ENCODE results near the gene TMCC3. TPM values are rescaled to one million over a fixed set of nuclear protein-coding genes. Genes with fewer than 3 reads are reported as not detected.

TMCC3 gene
- total and polyA plus RNA-seq, 2 of the 13 experiments (the other 11 are each of a cell fraction or from before 2014, with no cell fraction given): not detected

GRCh38 chr12:94553875-94554274 lies 96.5 kb downstream of the TMCC3 start:
- Histone ChIP-seq H3K36me3 (replicated peaks in 1 of 2; ENCODE audit: control insufficient read depth in 1 of 2, insufficient read depth in 2 of 2, low read length in 2 of 2) (no peaks in the 10 kb centered on the region), H4K20me1 (ENCODE audit: insufficient read depth, low read length) (no peaks in the 10 kb centered on the region), H3K27ac (ENCODE audit: extremely low read length, insufficient read depth, low read length) (no peak overlapping the region), H3K4me3 (replicated peaks in 1 of 3; ENCODE audit: insufficient read depth in 1 of 3, low read depth in 2 of 3, low read length in 3 of 3) (no peak overlapping the region), H3K4me2 (ENCODE audit: low read depth, low read length) (no peak overlapping the region), H3K79me2 (ENCODE audit: insufficient read depth, low read length) (no peaks in the 10 kb centered on the region), H3K9ac (ENCODE audit: insufficient read depth, low read depth, low read length) (no peak overlapping the region), H2AFZ (ENCODE audit: low read length) (no peak overlapping the region), H3K27me3 (ENCODE audit: control insufficient read depth in 1 of 2, insufficient read depth in 2 of 2, low read length in 2 of 2) (0 out of 5 replicates have a peak, but pooled peaks cover 0 to 1% of the 10 kb centered on the region in 2 experiments), H3K9me3 (ENCODE audit: low read length) (no peaks in the 10 kb centered on the region), H3K4me1 (ENCODE audit: insufficient read depth, low read length) (no peaks in the 10 kb centered on the region)
- BruUV-seq (replicated peaks): no TSS peak
- 61% methylated on average over 15 of the region's 15 CpGs for WGBS (ENCODE audit: low lambda C conversion rate)
- intact Hi-C loops (cut with micrococcal nuclease; ENCODE audit: unreplicated experiment) (no loop called here), in situ Hi-C loops (cut with HindIII; ENCODE audit: extremely low pct_ligation_motif_present, low pct_unique_long_range_greater_than_20kb) (loop anchor here (10.0 kb wide), 1 partner anchor 211 kb away; no protein-coding TSS in a partner anchor)
- ChIA-PET CTCF (ENCODE audit: low intra/inter-chr PET ratio, low total read pairs) (no interaction called here), POLR2A (no interaction called here)
- no peak for TF ChIP-seq SMAD9 (CRISPR knock-in tag; IDR thresholded peaks at IDR 0.05)
- no peak for TF ChIP-seq ZNF260 (CRISPR knock-in tag; IDR thresholded peaks at IDR 0.05; ENCODE audit: borderline replicate concordance, low read depth)
- TF ChIP-seq HNF4G (IDR thresholded peaks at IDR 0.05; ENCODE audit: borderline replicate concordance, low read depth, low read length): no peak
- no peak for TF ChIP-seq HNF4G (CRISPR knock-in tag; IDR thresholded peaks at IDR 0.05; ENCODE audit: borderline replicate concordance, low read depth)
- TF ChIP-seq POLR2A (IDR thresholded peaks at IDR 0.05; ENCODE audit: insufficient read depth in 1 of 2, low read depth in 2 of 2, low read length in 2 of 2): no peak
- TF ChIP-seq ZNF136 (CRISPR knock-in tag; IDR thresholded peaks at IDR 0.05; ENCODE audit: low read depth): no peak
- no peak for TF ChIP-seq KAT2B (IDR thresholded peaks at IDR 0.05; ENCODE audit: borderline replicate concordance, low read depth, low read length)
- TF ChIP-seq MTF2 (CRISPR knock-in tag; IDR thresholded peaks at IDR 0.05; ENCODE audit: borderline replicate concordance): no peak
- TF ChIP-seq ZNF619 (CRISPR knock-in tag; IDR thresholded peaks at IDR 0.05): no peak
- TF ChIP-seq IRX3 (CRISPR knock-in tag; IDR thresholded peaks at IDR 0.05; ENCODE audit: borderline replicate concordance, low read depth): no peak
- no peak for TF ChIP-seq GLI4 (CRISPR knock-in tag; IDR thresholded peaks at IDR 0.05; ENCODE audit: borderline replicate concordance)
- no peak for TF ChIP-seq ERF (CRISPR knock-in tag; IDR thresholded peaks at IDR 0.05)
- no peak for TF ChIP-seq ZSCAN21 (CRISPR knock-in tag; IDR thresholded peaks at IDR 0.05; ENCODE audit: borderline replicate concordance)
- TF ChIP-seq ZNF557 (CRISPR knock-in tag; IDR thresholded peaks at IDR 0.05): no peak
- no peak for TF ChIP-seq ZNF281 (CRISPR knock-in tag; IDR thresholded peaks at IDR 0.05; ENCODE audit: borderline replicate concordance)
- ATAC-seq: no peak
- no peak for DNase-seq (ENCODE audit: low spot score)
- FAIRE-seq: no peak
